A673 (cell line): ENCODE measurements around the gene VSX2.

Experiments used
- EZH2 ChIP-seq: fragments of 200-600 bp; sonication (generic); IDR thresholded peaks from 2 replicates; pipeline ENCODE4 v1.6.1; 2017; ENCODE audit warnings: borderline replicate concordance, low read depth, mild to moderate bottlenecking, mixed read lengths, antibody characterized with exemption, low read length; ENCODE audit not compliant: poor library complexity, severe bottlenecking
- TF ChIP-seq, protein P1 (sequence below): fragments of 300-800, 200-600 bp; sonication (generic); conservative IDR thresholded peaks from 2 replicates; pipeline ENCODE4 v1.5.1; 2017; ENCODE audit warnings: low read depth, mild to moderate bottlenecking, antibody characterized with exemption, low read length, moderate library complexity, mixed read lengths

DNA sequence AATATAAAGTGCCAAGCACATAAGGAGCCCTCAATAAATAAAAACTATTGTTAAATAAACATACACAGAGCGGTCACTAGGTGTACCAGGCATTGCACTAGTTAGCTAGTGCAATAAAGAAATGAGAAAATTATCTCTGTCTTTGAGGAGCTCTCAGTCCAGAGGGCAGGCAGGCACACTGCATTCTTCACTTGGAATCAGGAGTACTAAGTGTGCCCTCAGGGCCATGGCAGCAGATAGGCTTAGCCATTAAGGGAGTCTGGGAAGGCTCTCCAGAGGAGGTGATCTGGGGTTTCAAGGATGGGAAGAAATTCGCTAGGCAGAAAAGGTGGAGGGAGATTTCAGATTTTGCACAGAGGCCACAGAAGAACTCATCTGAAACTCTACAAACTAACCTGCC lies 54.4 kb downstream of the VSX2 start:
- TF ChIP-seq, protein P1, sequence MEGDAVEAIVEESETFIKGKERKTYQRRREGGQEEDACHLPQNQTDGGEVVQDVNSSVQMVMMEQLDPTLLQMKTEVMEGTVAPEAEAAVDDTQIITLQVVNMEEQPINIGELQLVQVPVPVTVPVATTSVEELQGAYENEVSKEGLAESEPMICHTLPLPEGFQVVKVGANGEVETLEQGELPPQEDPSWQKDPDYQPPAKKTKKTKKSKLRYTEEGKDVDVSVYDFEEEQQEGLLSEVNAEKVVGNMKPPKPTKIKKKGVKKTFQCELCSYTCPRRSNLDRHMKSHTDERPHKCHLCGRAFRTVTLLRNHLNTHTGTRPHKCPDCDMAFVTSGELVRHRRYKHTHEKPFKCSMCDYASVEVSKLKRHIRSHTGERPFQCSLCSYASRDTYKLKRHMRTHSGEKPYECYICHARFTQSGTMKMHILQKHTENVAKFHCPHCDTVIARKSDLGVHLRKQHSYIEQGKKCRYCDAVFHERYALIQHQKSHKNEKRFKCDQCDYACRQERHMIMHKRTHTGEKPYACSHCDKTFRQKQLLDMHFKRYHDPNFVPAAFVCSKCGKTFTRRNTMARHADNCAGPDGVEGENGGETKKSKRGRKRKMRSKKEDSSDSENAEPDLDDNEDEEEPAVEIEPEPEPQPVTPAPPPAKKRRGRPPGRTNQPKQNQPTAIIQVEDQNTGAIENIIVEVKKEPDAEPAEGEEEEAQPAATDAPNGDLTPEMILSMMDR, result no peak
- TF ChIP-seq EZH2, result no peak
